ENCODE data around the gene NOP56. TPM values are rescaled to one million over a fixed set of nuclear protein-coding genes. Genes with fewer than 3 reads are reported as not detected.

Gene NOP56
- total and polyA plus RNA-seq, 2 of the 8 experiments (the other 6 are each of a cell fraction or from before 2014, with no cell fraction given), result 391 to 677 TPM

DNA sequence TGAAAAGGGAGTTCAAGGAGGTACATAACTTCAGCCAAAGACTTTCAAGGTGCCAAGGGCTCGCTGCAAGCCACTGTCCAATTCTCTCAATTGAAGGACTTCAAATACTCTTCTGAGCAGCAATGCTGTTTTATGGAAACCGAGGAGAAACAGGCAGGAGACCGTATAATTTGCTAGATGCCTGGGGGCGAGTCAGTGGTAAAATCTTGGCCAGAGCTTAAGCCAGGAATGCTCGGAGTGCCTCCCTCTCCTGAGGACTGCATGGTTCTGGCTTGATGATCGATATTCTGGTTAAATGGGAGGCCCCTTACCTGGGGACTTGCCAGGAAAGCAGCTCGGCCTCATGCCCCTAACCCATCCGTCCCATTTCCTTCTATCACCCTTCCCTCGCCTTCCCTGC lies 35.8 kb upstream of the NOP56 start:
- H4K5ac ChIP-seq (ENCODE audit: insufficient read length, low read depth, low read length), result no peak overlapping the region
- no peak overlapping the region for H3K23ac ChIP-seq (ENCODE audit: insufficient read length)
- H3K18ac ChIP-seq (ENCODE audit: extremely low read depth, low read length), result no peak overlapping the region
- H3K36me3 ChIP-seq (ENCODE audit: control insufficient read depth in 2 of 4, insufficient read depth in 4 of 4, low read length in 3 of 4), result no peaks in the 10 kb centered on the region
- FAIRE-seq (no peak), DNase-seq (ENCODE audit: low read depth in 1 of 2, low spot score in 2 of 2) (no peak)
- H2BK5ac ChIP-seq (ENCODE audit: low read depth, low read length), result no peak overlapping the region
- no peak overlapping the region for H4K91ac ChIP-seq (replicated peaks; ENCODE audit: insufficient read length, low read length)
- no peak overlapping the region for H2AFZ ChIP-seq (ENCODE audit: low read length)
- no peak overlapping the region for H2AK5ac ChIP-seq (ENCODE audit: low read depth, low read length)
- no peak overlapping the region for H3K56ac ChIP-seq (replicated peaks; ENCODE audit: insufficient read length, low read depth, low read length)
- no peak overlapping the region for H3K4ac ChIP-seq (replicated peaks; ENCODE audit: insufficient read length, low read depth, low read length)
- H3K27ac ChIP-seq (ENCODE audit: low read depth, low read length), result no peak overlapping the region
- WGBS, 2 experiments (ENCODE audit: extremely low coverage in 1 of 2, insufficient coverage in 1 of 2, insufficient read length in 1 of 2, insufficient replicate concordance in 2 of 2, low coverage in 1 of 2, low lambda C conversion rate in 2 of 2, missing lambda C conversion rate in 1 of 2), result 90% methylated on average over 9 of the region's 9 CpGs; no CpG with 5 or more reads in 1 of the 2 experiments
- H3K4me1 ChIP-seq (replicated peaks in 1 of 4; ENCODE audit: control insufficient read depth in 3 of 4, insufficient read depth in 4 of 4, low read length in 3 of 4), result no peaks in the 10 kb centered on the region
- H3K79me2 ChIP-seq (ENCODE audit: control insufficient read depth in 1 of 2, insufficient read depth in 2 of 2, low read length in 2 of 2), result no peaks in the 10 kb centered on the region
- ChIA-PET CTCF (ENCODE audit: partially characterized antibody) (interaction anchor here (0.6 kb wide), 1 partner anchor 11 kb away, joined by 3 read pairs; no protein-coding TSS in a partner anchor), POLR2A (ENCODE audit: partially characterized antibody) (no interaction called here)
- no peaks in the 10 kb centered on the region for H4K20me1 ChIP-seq (replicated peaks in 1 of 2; ENCODE audit: control insufficient read depth in 1 of 2, insufficient read depth in 2 of 2, low read length in 2 of 2)
- no peak overlapping the region for H3K14ac ChIP-seq (ENCODE audit: insufficient read length)
- no peak overlapping the region for H2BK12ac ChIP-seq (ENCODE audit: low read depth, low read length)
- H3K4me2 ChIP-seq (ENCODE audit: insufficient read depth in 1 of 2, low read depth in 2 of 2, low read length in 2 of 2), result no peak overlapping the region
- no peak overlapping the region for H2BK15ac ChIP-seq (ENCODE audit: low read length)
- no peak overlapping the region for H2BK120ac ChIP-seq (replicated peaks; ENCODE audit: low read depth, low read length)
- no peaks in the 10 kb centered on the region for H3K79me1 ChIP-seq (ENCODE audit: low read depth, low read length)
- no peak overlapping the region for H3K4me3 ChIP-seq (ENCODE audit: extremely low read depth in 1 of 4, insufficient read depth in 2 of 4, low read depth in 3 of 4, low read length in 4 of 4)
- no peaks in the 10 kb centered on the region for H3K27me3 ChIP-seq (replicated peaks in 1 of 4; ENCODE audit: control insufficient read depth in 3 of 4, extremely low read depth in 1 of 4, insufficient read depth in 3 of 4, low read length in 3 of 4)
- no peaks in the 10 kb centered on the region; the same call in 1 of the 2 replicates for H3K23me2 ChIP-seq (ENCODE audit: low read depth, low read length)
- H3K9me3 ChIP-seq (ENCODE audit: insufficient read depth in 2 of 2, low read depth in 1 of 2, low read length in 1 of 2), result no peaks in the 10 kb centered on the region; a peak in 1 of 4 replicates
- H4K8ac ChIP-seq (ENCODE audit: extremely low read depth, insufficient read depth, low read length), result no peak overlapping the region
- H2BK20ac ChIP-seq (ENCODE audit: low read length), result no peak overlapping the region
- no peak overlapping the region for H3K9ac ChIP-seq (replicated peaks in 1 of 4; ENCODE audit: extremely low read depth in 1 of 4, low read depth in 3 of 4, low read length in 3 of 4)
- TF ChIP-seq TBP (IDR thresholded peaks at IDR 0.05; ENCODE audit: low read depth, low read length) (no peak), CEBPB (IDR thresholded peaks at IDR 0.05; ENCODE audit: low read depth, low read length) (no peak), SIX5 (IDR thresholded peaks at IDR 0.05; ENCODE audit: low read depth, low read length) (no peak), RXRA (IDR thresholded peaks at IDR 0.05; ENCODE audit: insufficient read depth, low read depth, low read length) (no peak), TCF12 (IDR thresholded peaks at IDR 0.05; ENCODE audit: low read depth, low read length) (no peak), SRF (IDR thresholded peaks at IDR 0.05; ENCODE audit: low read depth, low read length) (no peak), CREB1 (IDR thresholded peaks at IDR 0.05) (no peak), TAF1 (IDR thresholded peaks at IDR 0.05; ENCODE audit: low read depth, low read length) (no peak), SIRT6 (IDR thresholded peaks at IDR 0.05; ENCODE audit: low read length) (no peak), CBX8 (IDR thresholded peaks at IDR 0.05; ENCODE audit: borderline replicate concordance, low read depth, low read length) (no peak), RBBP5 (IDR thresholded peaks at IDR 0.05; ENCODE audit: borderline replicate concordance, low read depth, low read length) (no peak), SP4 (IDR thresholded peaks at IDR 0.05; ENCODE audit: low read length) (no peak)
- TF ChIP-seq, protein P1, sequence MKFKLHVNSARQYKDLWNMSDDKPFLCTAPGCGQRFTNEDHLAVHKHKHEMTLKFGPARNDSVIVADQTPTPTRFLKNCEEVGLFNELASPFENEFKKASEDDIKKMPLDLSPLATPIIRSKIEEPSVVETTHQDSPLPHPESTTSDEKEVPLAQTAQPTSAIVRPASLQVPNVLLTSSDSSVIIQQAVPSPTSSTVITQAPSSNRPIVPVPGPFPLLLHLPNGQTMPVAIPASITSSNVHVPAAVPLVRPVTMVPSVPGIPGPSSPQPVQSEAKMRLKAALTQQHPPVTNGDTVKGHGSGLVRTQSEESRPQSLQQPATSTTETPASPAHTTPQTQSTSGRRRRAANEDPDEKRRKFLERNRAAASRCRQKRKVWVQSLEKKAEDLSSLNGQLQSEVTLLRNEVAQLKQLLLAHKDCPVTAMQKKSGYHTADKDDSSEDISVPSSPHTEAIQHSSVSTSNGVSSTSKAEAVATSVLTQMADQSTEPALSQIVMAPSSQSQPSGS (IDR thresholded peaks at IDR 0.05; ENCODE audit: low read length), result no peak
- TF ChIP-seq, protein P2, sequence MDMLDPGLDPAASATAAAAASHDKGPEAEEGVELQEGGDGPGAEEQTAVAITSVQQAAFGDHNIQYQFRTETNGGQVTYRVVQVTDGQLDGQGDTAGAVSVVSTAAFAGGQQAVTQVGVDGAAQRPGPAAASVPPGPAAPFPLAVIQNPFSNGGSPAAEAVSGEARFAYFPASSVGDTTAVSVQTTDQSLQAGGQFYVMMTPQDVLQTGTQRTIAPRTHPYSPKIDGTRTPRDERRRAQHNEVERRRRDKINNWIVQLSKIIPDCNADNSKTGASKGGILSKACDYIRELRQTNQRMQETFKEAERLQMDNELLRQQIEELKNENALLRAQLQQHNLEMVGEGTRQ (IDR thresholded peaks at IDR 0.05; ENCODE audit: low read length), result no peak
